CD14-positive monocyte (primary cell): ENCODE measurements around the gene JARID2. TPM values are rescaled to one million over a fixed set of nuclear protein-coding genes. Genes with fewer than 3 reads are reported as not detected.

Source experiments
- DNase-seq, 3 donors: peaks; one replicate each; pipeline ENCODE4 v3.0.0-alpha.2; 2011 to 2022
- H2AFZ ChIP-seq: 2 replicates; pipeline ENCODE4 v1.6.0; 2012; ENCODE audit warnings: mild to moderate bottlenecking, low read depth, low read length, inconsistent platforms; ENCODE audit not compliant: insufficient read depth, poor library complexity, severe bottlenecking
- H3K27ac ChIP-seq, 2 donors: 1 replicate in 1 of 2; 2 replicates in 1 of 2; pipeline ENCODE4 v1.5.1; 2012 to 2013; ENCODE audit warnings: low read length in 2 of 2, control low read depth in 1 of 2, inconsistent platforms in 1 of 2, low read depth in 1 of 2, mild to moderate bottlenecking in 1 of 2
- H3K27me3 ChIP-seq, 2 donors: one replicate each; pipeline versions ENCODE4 v1.6.0 to v1.6.1; 2011 to 2013; ENCODE audit warnings: low read length in 2 of 2; ENCODE audit not compliant: control insufficient read depth in 2 of 2, insufficient read depth in 2 of 2
- H3K36me3 ChIP-seq, 2 donors: replicated peaks in 1 of 2; 1 replicate in 1 of 2; 2 replicates in 1 of 2; pipeline versions ENCODE4 v1.5.1 to v1.6.1; 2012 to 2013; ENCODE audit warnings: low read length in 2 of 2, control low read depth in 1 of 2, inconsistent platforms in 1 of 2, mild to moderate bottlenecking in 1 of 2; ENCODE audit not compliant: insufficient read depth in 2 of 2, control insufficient read depth in 1 of 2
- H3K4me1 ChIP-seq, 2 donors: 1 replicate in 1 of 2; 2 replicates in 1 of 2; pipeline versions ENCODE4 v1.5.1 to v1.6.1; 2012 to 2013; ENCODE audit warnings: low read length in 2 of 2, control low read depth in 1 of 2, inconsistent platforms in 1 of 2, mild to moderate bottlenecking in 1 of 2, moderate library complexity in 1 of 2; ENCODE audit not compliant: insufficient read depth in 2 of 2, control insufficient read depth in 1 of 2
- H3K4me2 ChIP-seq: replicated peaks from 2 replicates; pipeline ENCODE3; 2012; ENCODE audit warnings: low read length, moderate library complexity, mild to moderate bottlenecking; ENCODE audit not compliant: poor library complexity, severe bottlenecking; ENCODE audit errors: extremely low read depth
- H3K4me3 ChIP-seq, 3 experiments: fragments of 200-600 bp in 1 of 3; sonication (generic) in 1 of 3; replicated peaks in 1 of 3; 1 replicate in 2 of 3; 2 replicates in 1 of 3; pipeline ENCODE4 v1.5.1; 2011 to 2013; ENCODE audit warnings: low read length in 3 of 3, mild to moderate bottlenecking in 3 of 3, control low read depth in 2 of 3, low read depth in 2 of 3, inconsistent platforms in 1 of 3, moderate library complexity in 1 of 3
- H3K79me2 ChIP-seq: 2 replicates; pipeline ENCODE4 v1.6.0; 2012; ENCODE audit warnings: mild to moderate bottlenecking, control low read depth, inconsistent platforms, low read length, moderate library complexity; ENCODE audit not compliant: insufficient read depth
- H3K9ac ChIP-seq: 2 replicates; pipeline ENCODE4 v1.6.0; 2017; ENCODE audit warnings: low read length, mild to moderate bottlenecking; ENCODE audit not compliant: insufficient read depth, poor library complexity, severe bottlenecking
- H3K9me3 ChIP-seq, 2 donors: replicated peaks in 1 of 2; 1 replicate in 1 of 2; 2 replicates in 1 of 2; pipeline versions ENCODE4 v1.5.1 to v1.6.1; 2012 to 2013; ENCODE audit warnings: low read length in 2 of 2, control low read depth in 1 of 2; ENCODE audit not compliant: control insufficient read depth in 1 of 2, insufficient read depth in 1 of 2
- H4K20me1 ChIP-seq: 2 replicates; pipeline ENCODE4 v1.6.0; 2012; ENCODE audit warnings: mild to moderate bottlenecking, low read length, control low read depth, moderate library complexity; ENCODE audit not compliant: insufficient read depth
- H3K27ac Mint-ChIP-seq, 7 donors: one replicate each; pipeline ENCODE4 v1.8.0; 2020; ENCODE audit warnings: mild to moderate bottlenecking in 7 of 7, mixed read lengths in 7 of 7, moderate library complexity in 6 of 7, inconsistent platforms in 2 of 7
- H3K27me3 Mint-ChIP-seq, 3 donors: one replicate each; pipeline ENCODE4 v1.8.0; 2021 to 2022; ENCODE audit warnings: low read depth in 3 of 3, mild to moderate bottlenecking in 3 of 3, mixed read lengths in 3 of 3, moderate library complexity in 3 of 3, inconsistent platforms in 1 of 3
- H3K36me3 Mint-ChIP-seq, 2 donors: one replicate each; pipeline ENCODE4 v1.8.0; 2020; ENCODE audit warnings: mixed read lengths in 2 of 2, inconsistent platforms in 1 of 2, mild to moderate bottlenecking in 1 of 2
- H3K4me1 Mint-ChIP-seq: one replicate; pipeline ENCODE4 v1.8.0; 2020; ENCODE audit warnings: mild to moderate bottlenecking, mixed read lengths
- H3K4me3 Mint-ChIP-seq, 2 donors: one replicate each; pipeline ENCODE4 v1.8.0; 2020; ENCODE audit warnings: mild to moderate bottlenecking in 2 of 2, mixed read lengths in 2 of 2, moderate library complexity in 1 of 2
- H3K9me3 Mint-ChIP-seq, 7 donors: one replicate each; pipeline ENCODE4 v1.8.0; 2020 to 2022; ENCODE audit warnings: mixed read lengths in 7 of 7, mild to moderate bottlenecking in 6 of 7, moderate library complexity in 6 of 7, inconsistent platforms in 2 of 7
- CTCF ChIP-seq: fragments of 200-600 bp; IDR thresholded peaks from one replicate; pipeline ENCODE4 v1.8.0; 2022; ENCODE audit warnings: antibody characterized with exemption, mild to moderate bottlenecking
- WGBS: methylation state at CpG from one replicate; pipeline ENCODE4 v1.1.5; 2013; ENCODE audit warnings: missing lambda C conversion rate; ENCODE audit not compliant: insufficient coverage; 5-methylcytosine and 5-hydroxymethylcytosine counted together
- intact Hi-C, 2 donors: fragments of 100-400 bp; cut with micrococcal nuclease; formaldehyde crosslinking; loops; one replicate each; pipeline versions ENCODE4 v1.15.0 to v1.15.1; 2023
- polyA plus RNA-seq, 3 donors: library from polyadenylated mRNA; depleted of rRNA in 1 of 3; unstranded in 2 of 3; stranded (reverse) in 1 of 3; fragments of 300-500 nt in 2 of 3; fragments of >200 nt in 1 of 3; fragmentation: Illumina TruSeq in 2 of 3; gene quantifications; 1 replicate in 2 of 3; 2 replicates in 1 of 3; pipeline ENCODE4 v1.2.3, GENCODE V29; 2012 to 2021

The JARID2 gene
- polyA plus RNA-seq, 3 donors, result 6.8 to 17.5 (median 12.5) TPM

GRCh38 chr6:15538766-15539495 lies 293.1 kb downstream of the JARID2 start:
- intact Hi-C loops, result no loop called here
- Histone ChIP-seq H3K27me3 (no peaks in the 10 kb centered on the region), H3K4me3 (no peak overlapping the region), H3K9ac (no peak overlapping the region), H3K79me2 (peaks cover 18% of the 10 kb centered on the region), H3K36me3 (peaks cover 0 to 3% of the 10 kb centered on the region in 2 donors), H3K9me3 (peaks cover 8 to 13% of the 10 kb centered on the region in 2 donors), H4K20me1 (no peaks in the 10 kb centered on the region), H2AFZ (no peak overlapping the region), H3K4me2 (no peak overlapping the region), H3K4me1 (peaks cover 33 to 44% of the 10 kb centered on the region in 2 donors), H3K27ac (peak overlapping the region in 1 of 2 donors; percentile 50)
- Mint-ChIP-seq H3K4me3 (no peak overlapping the region), H3K4me1 (peaks cover 56% of the 10 kb centered on the region), H3K9me3 (peaks cover 13 to 22% (median 16%) of the 10 kb centered on the region in 7 donors), H3K27me3 (no peaks in the 10 kb centered on the region), H3K36me3 (peaks cover 14 to 30% of the 10 kb centered on the region in 2 donors), H3K27ac (peak overlapping the region in 5 of 7 donors; percentile 9 to 92 (median 75))
- no peak for DNase-seq
- 100% methylated on average over 4 of the region's 9 CpGs for WGBS
- no peak for TF ChIP-seq CTCF

GRCh38 chr6:15539722-15540270 lies 293.9 kb downstream of the JARID2 start:
- WGBS, result 100% methylated on average over 2 of the region's 7 CpGs
- no peak overlapping the region for H3K4me3 ChIP-seq

More at GRCh38 chr6:15539722-15540270, 293.9 kb downstream of the JARID2 start:
- intact Hi-C loops, result no loop called here
- peaks cover 21 to 28% (median 21%) of the 10 kb centered on the region in 7 donors for H3K9me3 Mint-ChIP-seq
- H3K4me1 ChIP-seq, result peaks cover 31 to 39% of the 10 kb centered on the region in 2 donors
- no peak overlapping the region for H3K4me3 Mint-ChIP-seq
- peak overlapping the region in 1 of 2 donors; percentile 50 for H3K27ac ChIP-seq
- H3K27ac Mint-ChIP-seq, result peak overlapping the region in 4 of 7 donors; percentile 42 to 92 (median 64)
- H3K36me3 ChIP-seq, result peaks cover 0 to 10% of the 10 kb centered on the region in 2 donors
- DNase-seq, result peak; percentile 17 to 43 (median 32)
- H3K36me3 Mint-ChIP-seq, result peaks cover 12 to 27% of the 10 kb centered on the region in 2 donors
- no peaks in the 10 kb centered on the region for H4K20me1 ChIP-seq
- peaks cover 15% of the 10 kb centered on the region for H3K79me2 ChIP-seq
- no peak for TF ChIP-seq CTCF
- no peak overlapping the region for H3K4me2 ChIP-seq
- H3K4me1 Mint-ChIP-seq, result peaks cover 52% of the 10 kb centered on the region
- no peaks in the 10 kb centered on the region for H3K27me3 Mint-ChIP-seq
- no peak overlapping the region for H2AFZ ChIP-seq
- H3K9ac ChIP-seq, result no peak overlapping the region
- peaks cover 13 to 16% of the 10 kb centered on the region in 2 donors for H3K9me3 ChIP-seq
- H3K27me3 ChIP-seq, result no peaks in the 10 kb centered on the region
